ENCODE measurements around the gene DPP7. TPM values are rescaled to one million over a fixed set of nuclear protein-coding genes. Genes with fewer than 3 reads are reported as not detected.
A peak's percentile ranks its signal among the peaks of the same experiment; 100 is the strongest.

DPP7 gene
- total and polyA plus RNA-seq, 9 of the 15 experiments (the other 6 are each of a cell fraction or from before 2014, with no cell fraction given), result 0.99 to 365 (median 132) TPM

- TF ChIP-seq RBM17 (IDR thresholded peaks at IDR 0.05; ENCODE audit: borderline replicate concordance, low read depth, low read length), result no peak
- no peak for TF ChIP-seq SLC30A9 (CRISPR knock-in tag; IDR thresholded peaks at IDR 0.05)
- TF ChIP-seq TFAM (CRISPR knock-in tag; conservative IDR thresholded peaks at IDR 0.05), result no peak
- TF ChIP-seq ZNF184 (CRISPR knock-in tag; IDR thresholded peaks at IDR 0.05), result no peak
- no peak for TF ChIP-seq ZNF12 (CRISPR knock-in tag; IDR thresholded peaks at IDR 0.05)
- TF ChIP-seq BDP1 (IDR thresholded peaks at IDR 0.05; ENCODE audit: insufficient read depth, insufficient read length), result no peak
- TF ChIP-seq ZNF263 (CRISPR knock-in tag; IDR thresholded peaks at IDR 0.05; ENCODE audit: borderline replicate concordance), result no peak
- no peak for TF ChIP-seq NCOA6 (IDR thresholded peaks at IDR 0.05)
- no peak for TF ChIP-seq EGR1 (conservative IDR thresholded peaks at IDR 0.05)
- no peak for TF ChIP-seq ZNF282 (CRISPR knock-in tag; IDR thresholded peaks at IDR 0.05)
- TF ChIP-seq CBFA2T3 (IDR thresholded peaks at IDR 0.05), result no peak
- TF ChIP-seq, protein P1, sequence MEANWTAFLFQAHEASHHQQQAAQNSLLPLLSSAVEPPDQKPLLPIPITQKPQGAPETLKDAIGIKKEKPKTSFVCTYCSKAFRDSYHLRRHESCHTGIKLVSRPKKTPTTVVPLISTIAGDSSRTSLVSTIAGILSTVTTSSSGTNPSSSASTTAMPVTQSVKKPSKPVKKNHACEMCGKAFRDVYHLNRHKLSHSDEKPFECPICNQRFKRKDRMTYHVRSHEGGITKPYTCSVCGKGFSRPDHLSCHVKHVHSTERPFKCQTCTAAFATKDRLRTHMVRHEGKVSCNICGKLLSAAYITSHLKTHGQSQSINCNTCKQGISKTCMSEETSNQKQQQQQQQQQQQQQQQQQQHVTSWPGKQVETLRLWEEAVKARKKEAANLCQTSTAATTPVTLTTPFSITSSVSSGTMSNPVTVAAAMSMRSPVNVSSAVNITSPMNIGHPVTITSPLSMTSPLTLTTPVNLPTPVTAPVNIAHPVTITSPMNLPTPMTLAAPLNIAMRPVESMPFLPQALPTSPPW (CRISPR knock-in tag; IDR thresholded peaks at IDR 0.05), result no peak; the same call in 1 of the 2 replicates
- no peak for TF ChIP-seq LEF1 (IDR thresholded peaks at IDR 0.05)
- no peak for TF ChIP-seq ETV5 (CRISPR knock-in tag; IDR thresholded peaks at IDR 0.05; ENCODE audit: low read depth)
- TF ChIP-seq ZNF644 (tag; IDR thresholded peaks at IDR 0.05; ENCODE audit: low read depth), result peak; percentile 95
- no peak for TF ChIP-seq SFPQ (IDR thresholded peaks at IDR 0.05; ENCODE audit: low read depth, low read length)
- TF ChIP-seq, protein P2, sequence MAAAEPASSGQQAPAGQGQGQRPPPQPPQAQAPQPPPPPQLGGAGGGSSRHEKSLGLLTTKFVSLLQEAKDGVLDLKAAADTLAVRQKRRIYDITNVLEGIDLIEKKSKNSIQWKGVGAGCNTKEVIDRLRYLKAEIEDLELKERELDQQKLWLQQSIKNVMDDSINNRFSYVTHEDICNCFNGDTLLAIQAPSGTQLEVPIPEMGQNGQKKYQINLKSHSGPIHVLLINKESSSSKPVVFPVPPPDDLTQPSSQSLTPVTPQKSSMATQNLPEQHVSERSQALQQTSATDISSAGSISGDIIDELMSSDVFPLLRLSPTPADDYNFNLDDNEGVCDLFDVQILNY (CRISPR knock-in tag; IDR thresholded peaks at IDR 0.05), result no peak
- TF ChIP-seq ERF (CRISPR knock-in tag; IDR thresholded peaks at IDR 0.05), result no peak
- 0 out of 2 replicates have a peak, but pooled peaks have one; percentile 16 for TF ChIP-seq LCOR (CRISPR knock-in tag; IDR thresholded peaks at IDR 0.05)
- TF ChIP-seq BRD9 (IDR thresholded peaks at IDR 0.05; ENCODE audit: low read depth, partially characterized antibody), result no peak
- no peak for TF ChIP-seq ZNF830 (CRISPR knock-in tag; IDR thresholded peaks at IDR 0.05)
- TF ChIP-seq HOXB6 (CRISPR knock-in tag; IDR thresholded peaks at IDR 0.05; ENCODE audit: borderline replicate concordance), result no peak
- no peak for TF ChIP-seq POLR3A (IDR thresholded peaks at IDR 0.05; ENCODE audit: borderline replicate concordance, extremely low read depth, insufficient read depth, insufficient read length)
- TF ChIP-seq SUPT5H (IDR thresholded peaks at IDR 0.05), result no peak
- TF ChIP-seq, protein P3, sequence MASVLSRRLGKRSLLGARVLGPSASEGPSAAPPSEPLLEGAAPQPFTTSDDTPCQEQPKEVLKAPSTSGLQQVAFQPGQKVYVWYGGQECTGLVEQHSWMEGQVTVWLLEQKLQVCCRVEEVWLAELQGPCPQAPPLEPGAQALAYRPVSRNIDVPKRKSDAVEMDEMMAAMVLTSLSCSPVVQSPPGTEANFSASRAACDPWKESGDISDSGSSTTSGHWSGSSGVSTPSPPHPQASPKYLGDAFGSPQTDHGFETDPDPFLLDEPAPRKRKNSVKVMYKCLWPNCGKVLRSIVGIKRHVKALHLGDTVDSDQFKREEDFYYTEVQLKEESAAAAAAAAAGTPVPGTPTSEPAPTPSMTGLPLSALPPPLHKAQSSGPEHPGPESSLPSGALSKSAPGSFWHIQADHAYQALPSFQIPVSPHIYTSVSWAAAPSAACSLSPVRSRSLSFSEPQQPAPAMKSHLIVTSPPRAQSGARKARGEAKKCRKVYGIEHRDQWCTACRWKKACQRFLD (CRISPR knock-in tag; IDR thresholded peaks at IDR 0.05), result peak; percentile 98
- TF ChIP-seq ZNF143 (CRISPR knock-in tag; IDR thresholded peaks at IDR 0.05), result no peak
- TF ChIP-seq XRCC4 (IDR thresholded peaks at IDR 0.05; ENCODE audit: extremely low read depth, insufficient read depth, insufficient read length), result no peak
These were observed 39.2 kb downstream of the DPP7 start (continued) for GRCh38 chr9:137075275-137075775.

Data from K562 (cell line).